ENCODE measurements around the gene LRRIQ3.

LRRIQ3 gene

GRCh38 chr1:73980324-73981040, 217.5 kb downstream of the LRRIQ3 start:
- Histone ChIP-seq H4K20me1 (ENCODE audit: insufficient read depth, low read length) (no peaks in the 10 kb centered on the region), H3K4me3 (ENCODE audit: low read depth in 1 of 2, low read length in 2 of 2) (no peak overlapping the region), H3K79me2 (ENCODE audit: insufficient read depth, low read length) (no peaks in the 10 kb centered on the region), H2AFZ (ENCODE audit: low read depth, low read length) (no peak overlapping the region), H3K9ac (ENCODE audit: low read depth, low read length) (no peak overlapping the region), H3K27ac (ENCODE audit: low read length) (no peak overlapping the region), H3K4me1 (ENCODE audit: insufficient read depth, low read length) (no peaks in the 10 kb centered on the region), H3K4me2 (ENCODE audit: insufficient read depth, low read length) (no peak overlapping the region), H3K27me3 (ENCODE audit: insufficient read depth, low read length, poor library complexity) (no peaks in the 10 kb centered on the region), H3K36me3 (ENCODE audit: insufficient read depth, low read length) (no peaks in the 10 kb centered on the region), H3K9me3 (ENCODE audit: insufficient read depth, low read length, severe bottlenecking) (no peaks in the 10 kb centered on the region)
- TF ChIP-seq EZH2 (IDR thresholded peaks at IDR 0.05; ENCODE audit: borderline replicate concordance, low read depth, low read length, severe bottlenecking) (no peak), CTCF (IDR thresholded peaks at IDR 0.05; ENCODE audit: borderline replicate concordance, extremely low read depth, low read length, poor library complexity, severe bottlenecking) (no peak)
- DNase-seq (no peak), ATAC-seq (ENCODE audit: insufficient read depth, low read depth) (no peak)

- H3K4me1 ChIP-seq (ENCODE audit: insufficient read depth, low read length) = no peaks in the 10 kb centered on the region
- H3K36me3 ChIP-seq (ENCODE audit: insufficient read depth, low read length) = no peaks in the 10 kb centered on the region
- H3K27me3 ChIP-seq (ENCODE audit: insufficient read depth, low read length, poor library complexity) = no peaks in the 10 kb centered on the region
- H2AFZ ChIP-seq (ENCODE audit: low read depth, low read length) = no peak overlapping the region
- H3K27ac ChIP-seq (ENCODE audit: low read length) = no peak overlapping the region
- no peak overlapping the region for H3K4me2 ChIP-seq (ENCODE audit: insufficient read depth, low read length)
- TF ChIP-seq CTCF (IDR thresholded peaks at IDR 0.05; ENCODE audit: borderline replicate concordance, extremely low read depth, low read length, poor library complexity, severe bottlenecking) = no peak
- no peak for TF ChIP-seq EZH2 (IDR thresholded peaks at IDR 0.05; ENCODE audit: borderline replicate concordance, low read depth, low read length, severe bottlenecking)
- no peaks in the 10 kb centered on the region for H3K79me2 ChIP-seq (ENCODE audit: insufficient read depth, low read length)
- no peaks in the 10 kb centered on the region for H4K20me1 ChIP-seq (ENCODE audit: insufficient read depth, low read length)
- H3K9me3 ChIP-seq (ENCODE audit: insufficient read depth, low read length, severe bottlenecking) = no peaks in the 10 kb centered on the region
- no peak overlapping the region for H3K9ac ChIP-seq (ENCODE audit: low read depth, low read length)
- DNase-seq (no peak), ATAC-seq (ENCODE audit: insufficient read depth, low read depth) (no peak)
- no peak overlapping the region for H3K4me3 ChIP-seq (ENCODE audit: low read depth in 1 of 2, low read length in 2 of 2)
Observed at GRCh38 chr1:73979684-73980083, 218.3 kb downstream of the LRRIQ3 start.

GRCh38 chr1:73978964-73979363, 219.0 kb downstream of the LRRIQ3 start:
- no peak overlapping the region for H3K4me3 ChIP-seq (ENCODE audit: low read depth in 1 of 2, low read length in 2 of 2)
- H3K27me3 ChIP-seq (ENCODE audit: insufficient read depth, low read length, poor library complexity) = no peaks in the 10 kb centered on the region
- no peak for DNase-seq
- H3K27ac ChIP-seq (ENCODE audit: low read length) = no peak overlapping the region
- no peaks in the 10 kb centered on the region for H3K9me3 ChIP-seq (ENCODE audit: insufficient read depth, low read length, severe bottlenecking)
- TF ChIP-seq CTCF (IDR thresholded peaks at IDR 0.05; ENCODE audit: borderline replicate concordance, extremely low read depth, low read length, poor library complexity, severe bottlenecking) (no peak), EZH2 (IDR thresholded peaks at IDR 0.05; ENCODE audit: borderline replicate concordance, low read depth, low read length, severe bottlenecking) (no peak)
- H3K79me2 ChIP-seq (ENCODE audit: insufficient read depth, low read length) = no peaks in the 10 kb centered on the region
- H2AFZ ChIP-seq (ENCODE audit: low read depth, low read length) = no peak overlapping the region
- no peak for ATAC-seq (ENCODE audit: insufficient read depth, low read depth)
- no peaks in the 10 kb centered on the region for H3K4me1 ChIP-seq (ENCODE audit: insufficient read depth, low read length)
- no peaks in the 10 kb centered on the region for H3K36me3 ChIP-seq (ENCODE audit: insufficient read depth, low read length)
- no peaks in the 10 kb centered on the region for H4K20me1 ChIP-seq (ENCODE audit: insufficient read depth, low read length)
- H3K9ac ChIP-seq (ENCODE audit: low read depth, low read length) = no peak overlapping the region
- H3K4me2 ChIP-seq (ENCODE audit: insufficient read depth, low read length) = no peak overlapping the region
